Measurements from ENCODE around the gene OR10K1. TPM values are rescaled to one million over a fixed set of nuclear protein-coding genes. Genes with fewer than 3 reads are reported as not detected.

OR10K1 gene
- total RNA-seq, 2 experiments from 2014 or later = not detected

GRCh38 chr1:158494796-158495195 is 33.2 kb downstream of the OR10K1 start:
- no peak overlapping the region for H3K27ac ChIP-seq (ENCODE audit: low read depth in 1 of 2, low read length in 2 of 2)

GRCh38 chr1:158496374-158496773 is 34.7 kb downstream of the OR10K1 start:
- DNase-seq = peak in 1 of 14 experiments; percentile 12

More at GRCh38 chr1:158494796-158495195, 33.2 kb downstream of the OR10K1 start:
- no peak for TF ChIP-seq CTCF (IDR thresholded peaks at IDR 0.05)
- no peaks in the 10 kb centered on the region for H3K36me3 ChIP-seq (ENCODE audit: insufficient read depth, low read length)
- no peaks in the 10 kb centered on the region for H3K36me3 Mint-ChIP-seq (ENCODE audit: low read depth)
- ChIA-PET CTCF (no interaction called here), POLR2A (interaction anchor here (1.0 kb wide), 1 partner anchor 11 kb away, joined by 3 read pairs; no protein-coding TSS in a partner anchor)
- H3K27me3 Mint-ChIP-seq = peaks cover 9% of the 10 kb centered on the region
- no peak overlapping the region for H3K4me3 ChIP-seq (ENCODE audit: low read length)
- peaks cover 0 to 17% of the 10 kb centered on the region in 2 experiments for H3K27me3 ChIP-seq (ENCODE audit: control insufficient read depth in 1 of 2, insufficient read depth in 2 of 2, low read length in 2 of 2)
- H3K4me3 Mint-ChIP-seq = no peak overlapping the region
- DNase-seq (no peak), ATAC-seq (ENCODE audit: poor library complexity) (no peak)
- intact Hi-C loops (cut with DNase I, micrococcal nuclease) = loop anchor here in 1 of 2 experiments (10.0 kb wide), 1 partner anchor 220 kb away; no protein-coding TSS in a partner anchor
- H3K9me3 Mint-ChIP-seq = no peaks in the 10 kb centered on the region
- H3K9me3 ChIP-seq (ENCODE audit: control insufficient read depth in 1 of 2, insufficient read depth in 1 of 2, low read length in 2 of 2) = no peaks in the 10 kb centered on the region
- H3K4me1 Mint-ChIP-seq (ENCODE audit: low read depth) = no peaks in the 10 kb centered on the region
- H3K27ac Mint-ChIP-seq = no peak overlapping the region
- no peaks in the 10 kb centered on the region for H3K4me1 ChIP-seq (ENCODE audit: insufficient read depth, low read length)

GRCh38 chr1:158506369-158506987 is 44.8 kb downstream of the OR10K1 start:
- no peaks in the 10 kb centered on the region for H3K4me1 ChIP-seq (ENCODE audit: insufficient read depth, low read length)
- DNase-seq = peak; percentile 4 to 61 (median 10)
- Mint-ChIP-seq H3K4me1 (ENCODE audit: low read depth) (no peaks in the 10 kb centered on the region), H3K36me3 (ENCODE audit: low read depth) (no peaks in the 10 kb centered on the region), H3K27ac (no peak overlapping the region), H3K4me3 (no peak overlapping the region), H3K9me3 (no peaks in the 10 kb centered on the region), H3K27me3 (peaks cover 18% of the 10 kb centered on the region)
- peaks cover 4 to 5% of the 10 kb centered on the region in 2 experiments for H3K27me3 ChIP-seq (ENCODE audit: control insufficient read depth in 1 of 2, insufficient read depth in 2 of 2, low read length in 2 of 2)
- H3K36me3 ChIP-seq (ENCODE audit: insufficient read depth, low read length) = no peaks in the 10 kb centered on the region
- H3K9me3 ChIP-seq (ENCODE audit: control insufficient read depth in 1 of 2, insufficient read depth in 1 of 2, low read length in 2 of 2) = peaks cover 0 to 6% of the 10 kb centered on the region in 2 experiments
- peak; percentile 22 for TF ChIP-seq CTCF (IDR thresholded peaks at IDR 0.05)
- ATAC-seq (ENCODE audit: poor library complexity) = no peak
- intact Hi-C loops (cut with DNase I, micrococcal nuclease) = loop anchor here (1.0 to 5.0 kb wide), 3 partner anchors 492 to 566 kb away; no protein-coding TSS in a partner anchor
- H3K4me3 ChIP-seq (ENCODE audit: low read length) = no peak overlapping the region
- CTCF ChIA-PET = no interaction called here
- no peak overlapping the region for H3K27ac ChIP-seq (ENCODE audit: low read depth in 1 of 2, low read length in 2 of 2)
- POLR2A ChIA-PET = interaction anchor here (0.8 kb wide), 1 partner anchor 209 kb away, joined by 3 read pairs; no protein-coding TSS in a partner anchor

More at GRCh38 chr1:158496374-158496773, 34.7 kb downstream of the OR10K1 start:
- peaks cover 6 to 17% of the 10 kb centered on the region in 2 experiments for H3K27me3 ChIP-seq (ENCODE audit: control insufficient read depth in 1 of 2, insufficient read depth in 2 of 2, low read length in 2 of 2)
- H3K4me1 ChIP-seq (ENCODE audit: insufficient read depth, low read length) = no peaks in the 10 kb centered on the region
- no peak for TF ChIP-seq CTCF (IDR thresholded peaks at IDR 0.05)
- H3K36me3 Mint-ChIP-seq (ENCODE audit: low read depth) = no peaks in the 10 kb centered on the region
- intact Hi-C loops (cut with DNase I, micrococcal nuclease) = loop anchor here in 1 of 2 experiments (10.0 kb wide), 1 partner anchor 222 kb away; no protein-coding TSS in a partner anchor
- no peaks in the 10 kb centered on the region for H3K4me1 Mint-ChIP-seq (ENCODE audit: low read depth)
- no peaks in the 10 kb centered on the region for H3K9me3 Mint-ChIP-seq
- CTCF ChIA-PET = no interaction called here
- no peak overlapping the region for H3K4me3 ChIP-seq (ENCODE audit: low read length)
- H3K36me3 ChIP-seq (ENCODE audit: insufficient read depth, low read length) = no peaks in the 10 kb centered on the region
- POLR2A ChIA-PET = interaction anchor here (0.6 kb wide), 1 partner anchor 303 kb away, joined by 4 read pairs; no protein-coding TSS in a partner anchor
- ATAC-seq (ENCODE audit: poor library complexity) = no peak
- no peak overlapping the region for H3K27ac Mint-ChIP-seq
- H3K27ac ChIP-seq (ENCODE audit: low read depth in 1 of 2, low read length in 2 of 2) = no peak overlapping the region
- H3K27me3 Mint-ChIP-seq = peaks cover 10% of the 10 kb centered on the region
- H3K4me3 Mint-ChIP-seq = no peak overlapping the region
- H3K9me3 ChIP-seq (ENCODE audit: control insufficient read depth in 1 of 2, insufficient read depth in 1 of 2, low read length in 2 of 2) = peaks cover 0 to 3% of the 10 kb centered on the region in 2 experiments

Data from CD4-positive, alpha-beta T cell (primary cell).